NCI-H2196 treated with DMSO at 0.1 percent for 48 hours (cell line): ENCODE measurements around the gene CGNL1.

Experiments used
- DNase-seq: peaks from one replicate; lab custom pipeline; 2025; ENCODE audit not compliant: unreplicated experiment; lab: John Stamatoyannopoulos, UW

The CGNL1 gene

DNA sequence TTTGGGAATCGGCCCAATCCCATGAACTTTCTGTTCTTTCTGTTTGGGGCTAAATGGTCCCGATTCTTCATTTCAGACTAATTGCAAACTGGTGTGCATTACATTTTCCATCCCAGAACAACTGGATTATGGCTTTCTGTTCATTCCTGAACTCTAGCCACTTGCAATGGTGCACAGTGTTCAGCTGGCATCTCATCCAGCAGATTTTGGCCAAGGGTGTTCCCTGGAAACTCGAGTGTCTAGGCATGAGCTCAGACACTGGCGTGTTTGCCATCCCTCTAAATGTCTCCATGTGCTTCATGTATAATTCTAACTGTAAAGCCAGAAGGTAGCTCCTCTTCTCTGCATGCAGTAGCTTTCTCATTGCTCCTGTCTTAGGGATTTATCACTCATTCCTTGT lies 118.3 kb downstream of the CGNL1 start:
- DNase-seq, result no peak

DNA sequence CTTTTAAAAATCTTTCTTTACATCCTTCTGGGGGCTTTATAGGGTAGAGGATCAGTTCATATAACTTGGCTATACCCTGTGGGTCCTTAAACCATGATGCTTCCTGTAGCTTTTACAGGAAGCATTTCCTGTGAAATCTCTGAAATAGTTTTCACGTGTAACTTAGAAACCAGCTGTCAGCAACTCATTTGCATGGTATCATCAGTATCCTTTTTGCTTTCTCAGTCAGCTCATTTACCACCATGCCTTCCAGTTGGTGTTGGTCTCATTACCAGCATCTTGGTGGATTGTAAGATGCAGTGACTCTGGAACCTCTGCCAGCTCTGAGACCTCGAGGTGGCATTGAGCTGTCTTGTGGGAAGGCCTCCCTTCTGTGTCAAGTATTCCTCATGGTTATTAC lies 118.7 kb downstream of the CGNL1 start:
- no peak for DNase-seq

DNA sequence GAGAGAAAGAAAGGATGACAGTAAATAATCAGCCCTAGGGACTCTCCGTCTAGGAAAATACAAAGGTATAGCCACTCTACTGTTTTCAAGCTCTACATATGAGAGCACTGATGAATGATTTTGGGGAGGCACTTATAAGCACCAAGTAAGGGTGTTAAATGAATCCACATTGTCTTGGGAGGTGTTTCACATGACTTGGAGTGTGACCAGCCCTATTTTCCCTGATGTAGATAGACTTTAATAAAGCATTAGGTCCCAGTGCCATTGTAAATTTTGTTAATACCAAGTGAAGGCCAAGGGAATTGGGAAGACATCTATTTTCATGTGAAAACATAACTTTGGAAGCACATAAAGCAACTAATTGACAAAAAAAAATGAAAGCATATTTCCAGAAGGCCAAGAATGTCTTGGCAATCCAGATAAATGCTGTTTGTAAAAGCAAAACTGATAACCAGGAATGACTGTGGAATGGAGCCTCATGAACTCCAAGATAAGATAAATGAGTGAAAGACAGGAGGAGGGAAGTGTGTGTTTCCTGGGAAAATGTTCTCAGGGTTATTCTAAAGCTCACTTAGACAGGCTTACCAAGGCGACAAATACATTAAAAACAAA lies 119.4 kb downstream of the CGNL1 start:
- DNase-seq, result no peak

DNA sequence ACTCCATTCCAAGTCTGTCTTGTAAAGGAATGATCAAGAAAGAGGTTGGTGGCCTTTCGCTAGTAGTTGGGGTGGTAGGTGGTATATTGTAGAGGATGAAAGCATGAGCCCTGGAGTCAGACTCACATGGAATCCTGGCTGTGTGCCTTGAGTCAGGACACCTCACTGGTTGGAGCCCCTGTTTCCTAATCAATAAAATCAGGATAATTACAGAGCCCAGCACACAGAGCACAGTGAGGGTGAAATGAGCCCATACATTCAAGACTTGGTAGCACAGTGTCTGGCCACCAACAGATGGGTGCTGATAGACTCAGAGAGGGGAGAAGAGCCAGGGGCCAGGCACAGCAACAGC lies 120.3 kb downstream of the CGNL1 start:
- no peak for DNase-seq

DNA sequence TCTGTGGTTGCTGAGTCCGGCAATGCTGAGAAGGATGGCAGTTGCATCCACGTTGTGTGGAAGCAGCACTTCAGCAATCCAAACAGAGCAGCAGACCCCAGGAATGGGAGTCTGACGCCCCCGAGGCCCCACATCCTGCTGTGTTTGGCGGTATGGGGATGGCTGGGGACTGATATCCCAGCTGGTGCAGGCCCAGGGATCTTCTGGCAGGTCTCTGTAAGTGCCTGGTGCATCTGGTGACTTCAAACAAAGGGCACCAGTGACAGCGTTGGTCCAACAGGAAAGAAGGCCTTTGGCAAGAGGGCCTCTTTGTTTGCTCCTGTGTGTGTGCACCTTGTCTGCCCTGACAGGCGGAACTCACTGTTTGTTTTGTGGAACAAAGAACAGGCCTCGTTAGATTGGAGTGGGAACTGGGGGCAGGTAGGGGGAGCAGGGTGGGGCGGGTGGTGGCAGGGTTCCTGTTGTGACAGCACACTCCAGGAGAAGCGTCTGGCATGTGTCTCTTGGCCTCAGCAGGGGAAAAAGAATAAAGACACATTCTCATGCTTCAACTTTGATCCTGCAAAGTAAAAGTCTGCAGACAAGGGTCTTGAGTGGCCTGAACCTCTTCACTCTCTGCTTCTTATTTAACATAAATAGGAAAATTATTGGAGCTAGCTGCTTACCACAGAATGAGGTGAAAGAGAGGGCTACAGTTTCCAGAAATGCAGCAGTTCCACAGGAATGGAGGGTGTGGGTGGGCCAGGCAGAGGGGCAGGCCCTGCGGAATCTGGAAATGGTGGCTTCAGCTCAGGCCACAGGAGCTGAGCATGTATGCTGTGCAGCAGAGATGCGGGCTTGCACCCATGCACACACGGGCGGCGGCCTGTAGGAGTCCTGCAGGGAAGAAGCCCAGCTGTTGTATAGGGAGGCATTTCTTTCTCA lies 120.9 kb downstream of the CGNL1 start:
- peak; percentile 47 for DNase-seq

DNA sequence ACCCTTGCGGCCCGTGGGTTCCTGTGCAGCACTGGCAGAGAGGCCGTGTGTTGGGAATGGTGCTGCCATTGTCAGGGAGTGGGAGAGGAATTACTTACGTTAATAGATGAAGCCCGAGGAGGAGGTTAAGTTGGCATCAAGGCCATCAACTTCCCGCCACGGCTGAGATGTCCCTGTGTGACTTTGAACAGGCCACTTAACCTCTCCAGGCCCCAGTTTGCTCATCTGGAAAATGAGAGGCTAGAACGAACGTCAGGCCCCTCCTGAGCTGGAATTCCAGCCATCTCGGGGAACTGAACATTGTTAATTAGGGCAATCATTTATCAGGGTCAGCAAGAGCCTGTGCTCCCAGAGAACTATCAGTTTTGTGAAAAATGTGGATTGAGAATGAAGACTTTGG lies 124.0 kb downstream of the CGNL1 start:
- DNase-seq, result no peak

DNA sequence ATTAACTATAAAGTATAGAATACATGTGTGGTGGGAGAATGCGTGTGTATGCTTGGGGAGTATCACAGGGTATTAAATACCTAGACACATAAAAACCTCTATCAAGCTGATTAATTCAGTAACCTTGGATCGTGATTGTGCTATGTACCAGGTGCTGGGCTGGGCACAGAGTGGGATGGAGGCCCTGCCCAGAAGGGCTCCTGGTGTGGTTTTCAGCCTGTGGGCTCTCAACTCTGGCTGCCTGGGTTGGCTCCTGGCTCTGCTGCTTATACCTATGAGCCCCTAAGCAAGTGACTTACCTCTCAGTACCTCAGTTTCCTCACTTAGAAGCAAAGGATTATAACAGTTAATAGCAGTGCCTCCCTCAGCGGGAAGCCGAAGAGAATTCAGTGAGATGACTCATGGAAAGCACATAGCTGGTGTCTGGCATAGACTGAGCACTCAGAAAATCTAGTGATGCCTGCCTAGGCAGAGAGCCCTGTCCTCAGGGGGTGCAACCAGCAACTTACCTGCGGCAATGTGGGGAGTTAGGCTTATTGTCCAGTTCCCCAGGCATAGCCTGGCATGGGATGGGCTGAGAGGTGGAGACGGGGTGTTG lies 124.8 kb downstream of the CGNL1 start:
- no peak for DNase-seq

DNA sequence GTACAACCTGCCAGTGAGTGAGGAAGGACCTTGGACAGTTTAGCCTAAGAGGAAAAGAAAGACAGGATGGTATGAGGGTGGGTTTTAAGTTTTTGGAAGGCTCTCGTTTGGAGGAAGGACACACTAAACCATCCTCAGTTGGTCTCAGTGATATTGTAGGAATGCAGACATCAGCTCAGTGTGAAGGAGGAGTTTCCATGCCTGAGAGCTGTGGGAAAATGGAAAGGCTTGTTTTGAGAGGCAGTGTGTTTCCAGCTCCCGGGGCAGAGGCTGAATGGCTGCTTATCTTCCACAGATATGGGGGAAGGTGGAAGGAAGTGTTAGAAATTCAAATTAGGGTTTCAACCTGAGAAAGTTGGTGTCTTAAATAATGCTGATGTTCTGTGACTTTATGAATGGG lies 125.8 kb downstream of the CGNL1 start:
- DNase-seq, result no peak

DNA sequence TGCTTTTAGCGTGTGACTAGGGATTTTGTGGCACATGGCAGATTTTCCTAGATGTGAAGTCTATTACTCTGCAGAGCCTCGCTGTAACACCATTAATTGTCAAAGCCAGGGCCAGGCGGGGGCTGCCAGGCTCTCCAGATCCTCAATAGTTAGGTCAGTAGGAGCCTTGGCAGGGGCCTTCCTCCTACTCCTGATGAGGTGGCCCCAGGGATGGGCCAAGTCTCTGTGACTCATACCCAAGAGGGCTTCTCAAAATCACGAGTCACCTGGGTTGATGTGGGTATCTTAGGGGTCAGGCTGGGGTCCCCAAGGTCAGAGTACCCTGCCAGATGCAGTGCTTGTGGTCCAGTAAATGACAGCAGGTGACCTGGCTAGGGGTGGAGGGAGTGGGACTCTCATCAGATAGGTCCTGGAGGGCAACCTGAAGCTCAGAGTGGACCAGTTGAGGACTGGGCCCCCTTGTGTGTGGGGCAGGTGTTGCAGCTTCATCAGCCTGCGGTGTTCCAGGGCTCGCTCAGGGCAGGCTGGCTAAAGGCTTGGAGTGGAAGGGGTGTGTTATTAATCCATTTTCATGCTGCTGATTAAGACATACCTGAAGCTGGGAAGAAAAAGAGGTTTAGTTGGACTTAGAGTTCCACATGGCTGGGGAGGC lies 126.9 kb downstream of the CGNL1 start:
- no peak for DNase-seq

DNA sequence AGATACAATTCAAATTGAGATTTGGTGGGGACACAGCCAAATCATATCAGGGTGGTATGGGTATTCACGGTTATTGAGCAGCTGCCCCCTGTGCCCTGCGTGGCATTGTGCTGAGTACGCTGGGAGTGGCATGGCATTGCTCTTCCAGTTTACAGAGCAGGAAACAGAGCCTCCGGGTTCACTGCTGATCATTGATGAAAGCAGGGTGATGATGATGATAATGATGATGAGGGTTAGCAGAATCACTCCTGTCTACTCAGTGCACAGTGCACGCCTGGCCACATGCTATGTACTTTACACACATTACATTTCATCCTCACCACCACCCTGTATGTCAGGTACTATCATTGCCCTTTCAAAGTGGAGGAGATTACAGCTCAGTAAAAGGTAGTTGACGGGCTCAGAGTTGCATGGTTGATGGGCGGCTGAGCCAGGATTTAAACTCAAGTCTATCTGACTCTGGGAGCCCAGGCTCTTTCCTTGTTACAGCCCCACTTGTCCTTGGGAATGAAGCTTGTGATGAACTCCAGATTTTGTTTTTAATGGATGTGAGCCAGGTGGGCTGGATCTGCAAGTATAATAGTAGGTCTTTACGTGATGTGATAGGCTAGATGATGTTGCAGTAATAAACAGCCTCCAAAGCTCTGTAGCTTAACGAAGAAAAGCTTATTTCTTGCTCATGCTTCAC lies 127.8 kb downstream of the CGNL1 start:
- no peak for DNase-seq

DNA sequence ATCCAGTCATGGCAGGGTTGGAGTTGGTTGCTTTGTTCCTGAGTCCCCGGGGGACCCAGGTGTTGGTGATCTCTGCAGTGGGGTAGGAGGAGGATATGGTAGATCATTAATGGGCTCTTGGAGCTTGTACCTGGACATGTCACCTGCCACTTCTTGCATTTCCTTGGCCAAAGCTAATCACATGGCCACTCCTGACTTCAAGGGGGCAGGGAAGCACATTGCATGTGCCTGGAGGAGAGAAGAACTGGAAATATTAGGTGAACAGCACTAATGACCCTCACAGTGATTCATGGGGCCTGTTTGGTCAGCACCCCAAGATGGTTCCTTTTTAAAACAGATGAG lies 128.3 kb downstream of the CGNL1 start:
- no peak for DNase-seq

DNA sequence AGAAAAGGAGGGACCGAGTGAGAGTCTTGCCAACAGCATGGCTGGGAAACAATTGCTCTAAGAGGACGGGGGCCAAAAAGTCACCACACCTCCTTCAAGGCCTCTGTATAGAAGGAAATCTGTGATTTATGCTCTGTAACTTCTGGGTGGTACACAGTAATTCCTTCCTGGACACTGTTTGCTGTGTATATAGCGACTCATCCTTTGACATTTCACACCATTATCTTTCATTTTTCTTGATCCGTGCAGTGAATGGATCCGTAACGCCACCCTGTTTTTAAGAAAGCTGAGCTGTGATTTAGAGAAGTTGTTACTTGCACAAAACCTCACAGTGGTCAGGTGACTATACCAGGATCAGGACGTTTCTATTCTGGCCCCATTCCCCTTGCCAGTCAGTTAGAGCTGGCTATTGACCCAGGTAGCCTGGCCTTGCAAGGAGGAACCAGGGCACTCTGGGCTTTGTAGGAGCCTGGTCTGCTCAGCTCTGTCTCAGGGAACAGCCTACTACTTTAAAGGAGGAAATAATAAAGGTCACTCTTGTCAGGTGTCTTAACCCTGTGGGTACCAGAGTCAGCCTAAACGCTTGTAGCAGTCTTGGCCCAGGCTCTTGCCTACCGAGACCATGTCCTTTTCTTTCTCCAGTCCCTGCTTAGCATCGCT lies 128.9 kb downstream of the CGNL1 start:
- DNase-seq, result no peak

DNA sequence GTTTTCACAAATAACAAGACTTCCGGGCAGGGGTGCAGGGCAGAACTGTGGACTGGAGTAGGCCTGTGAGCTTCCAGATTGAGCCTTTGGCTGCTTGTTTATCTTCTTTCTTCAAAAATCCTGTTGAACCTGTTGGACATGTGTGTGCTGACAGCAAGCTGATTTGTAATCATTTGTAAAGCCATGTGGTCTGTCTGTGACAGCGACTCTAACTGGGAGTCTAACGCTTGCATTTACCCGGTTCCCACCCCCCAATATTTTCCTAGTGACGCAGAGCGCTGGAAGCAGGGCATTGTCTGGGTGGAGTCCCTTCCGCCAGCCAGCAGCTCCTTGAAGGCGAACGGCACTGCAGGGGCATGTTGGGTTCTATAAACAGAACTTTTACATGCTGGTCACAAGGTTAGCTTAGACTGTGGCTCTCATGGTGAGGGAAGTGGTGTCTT lies 129.7 kb downstream of the CGNL1 start:
- DNase-seq, result no peak

DNA sequence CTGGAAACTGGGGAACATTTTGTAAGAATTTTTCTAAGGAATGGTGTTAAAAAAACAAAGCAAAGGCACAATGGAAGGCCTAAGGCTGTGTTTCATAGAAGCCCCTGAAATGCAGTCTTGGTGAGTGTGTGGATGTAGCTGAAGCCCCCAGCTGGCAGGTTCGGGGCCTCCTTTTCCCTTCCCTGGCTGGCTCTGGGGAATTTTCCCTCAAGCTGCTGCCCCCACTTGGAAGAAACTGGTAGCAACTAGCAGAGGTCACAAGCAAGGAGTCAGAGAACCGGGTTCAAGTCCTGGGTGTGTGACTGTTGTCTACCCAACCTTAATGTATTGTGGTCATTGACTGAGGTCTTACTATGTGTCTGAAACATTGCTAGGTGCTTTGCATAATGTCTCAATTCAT lies 130.1 kb downstream of the CGNL1 start:
- DNase-seq, result no peak

DNA sequence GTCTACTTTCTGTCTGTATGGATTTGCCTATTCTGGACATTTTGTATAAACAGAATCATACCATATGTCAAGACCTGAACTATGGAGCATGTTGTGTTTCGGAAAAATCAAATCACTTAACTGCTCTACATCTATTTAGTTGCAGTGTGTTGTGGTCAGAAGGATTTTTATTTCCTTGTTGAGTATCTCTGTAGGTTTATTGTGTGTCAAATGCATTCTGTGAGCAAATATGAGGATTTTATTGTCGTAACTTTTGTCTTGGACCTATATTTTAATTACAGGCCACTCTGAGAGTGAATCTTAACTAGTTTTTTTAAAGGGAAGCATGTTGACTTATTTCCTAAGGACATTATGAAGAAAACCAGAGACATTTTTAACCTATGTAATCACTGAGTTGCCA lies 130.8 kb downstream of the CGNL1 start:
- no peak for DNase-seq

DNA sequence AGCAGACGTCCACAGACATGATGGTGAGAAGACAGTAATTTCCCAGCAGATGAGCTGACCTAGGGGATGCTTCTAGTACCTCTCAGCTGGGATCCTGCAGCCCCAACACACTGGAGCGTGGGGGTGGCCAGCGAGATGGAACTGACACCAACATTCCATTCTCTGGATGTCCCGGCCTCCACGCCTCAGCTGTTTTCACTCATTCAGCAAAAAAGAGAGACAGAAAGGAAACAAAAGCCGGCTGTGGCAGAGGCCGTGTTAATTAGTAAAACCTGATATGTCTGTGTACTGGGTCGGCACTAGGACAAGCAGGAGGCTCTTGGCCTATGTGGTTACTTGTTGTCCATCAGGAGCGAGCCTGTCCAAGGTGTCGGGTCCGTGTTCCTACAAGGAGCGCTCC lies 132.8 kb downstream of the CGNL1 start:
- no peak for DNase-seq

DNA sequence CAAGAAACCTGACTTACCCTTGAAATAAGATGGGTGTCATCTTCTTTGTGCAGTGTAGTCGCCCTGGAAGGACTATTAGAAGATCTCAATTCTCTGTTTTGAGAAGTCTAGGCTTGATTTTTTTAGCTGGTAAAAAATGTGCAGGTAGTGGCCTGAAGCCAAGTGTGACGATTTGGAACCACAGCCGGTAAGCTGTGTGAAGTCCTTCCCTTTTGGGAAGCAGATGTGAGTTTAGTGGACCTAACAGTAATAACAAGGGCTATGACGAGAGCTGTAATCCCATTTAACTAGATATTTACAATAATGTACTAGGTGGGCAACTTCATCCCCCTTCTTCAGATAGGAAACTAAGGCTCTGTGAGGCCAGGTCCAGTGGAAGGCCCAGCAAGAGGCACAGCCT lies 133.7 kb downstream of the CGNL1 start:
- no peak for DNase-seq

DNA sequence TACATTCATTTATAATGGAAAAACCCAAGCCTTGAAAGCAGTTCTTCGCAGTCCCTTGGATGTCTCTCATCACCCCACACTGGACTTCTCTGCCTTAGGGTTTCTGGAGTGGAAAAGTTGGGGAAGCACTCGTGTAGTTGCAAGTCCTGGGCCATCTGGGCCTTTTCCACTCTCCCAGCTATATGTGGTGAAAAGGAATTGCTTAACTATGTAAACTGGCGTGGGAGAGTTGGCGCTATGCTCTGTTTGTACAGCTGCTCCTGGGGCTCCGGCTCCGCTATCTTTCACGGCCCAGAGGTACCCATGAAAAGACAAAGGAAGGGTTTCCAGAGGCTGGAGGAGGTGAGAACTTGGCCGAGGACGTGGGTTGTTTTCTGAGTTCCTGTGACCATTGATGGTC lies 134.3 kb downstream of the CGNL1 start:
- peak; percentile 16 for DNase-seq

DNA sequence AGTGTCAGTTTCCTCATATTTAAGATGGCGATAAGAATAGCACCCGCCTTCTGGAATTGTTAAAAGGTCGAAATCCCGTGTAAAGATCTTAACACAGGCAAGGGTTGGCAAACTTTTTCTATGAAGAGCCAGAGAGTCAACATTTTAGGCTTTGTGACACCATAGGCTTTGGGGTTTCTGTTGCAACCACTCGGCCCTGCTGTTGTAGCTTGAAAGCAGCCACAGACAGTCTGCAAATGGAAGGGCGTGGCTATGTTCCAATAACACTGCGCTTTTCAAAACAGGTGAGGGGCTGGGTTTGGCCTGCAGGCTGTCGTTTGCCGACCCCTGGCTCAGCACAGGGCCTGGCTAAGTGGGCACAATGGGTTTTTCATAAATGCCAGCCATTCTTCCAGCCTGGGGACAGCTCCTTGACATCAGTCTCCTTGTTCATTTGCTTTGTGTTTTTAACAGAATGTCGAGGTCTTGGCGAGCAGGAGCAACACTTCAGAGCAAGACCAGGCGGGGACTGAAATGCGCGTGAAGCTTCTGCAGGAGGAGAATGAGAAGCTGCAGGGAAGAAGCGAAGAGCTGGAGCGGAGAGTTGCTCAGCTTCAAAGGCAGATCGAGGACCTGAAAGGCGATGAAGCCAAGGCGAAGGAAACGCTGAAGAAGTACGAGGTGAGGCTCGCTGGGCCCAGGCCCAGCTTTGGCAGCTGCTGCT lies 140.2 kb downstream of the CGNL1 start:
- no peak for DNase-seq

DNA sequence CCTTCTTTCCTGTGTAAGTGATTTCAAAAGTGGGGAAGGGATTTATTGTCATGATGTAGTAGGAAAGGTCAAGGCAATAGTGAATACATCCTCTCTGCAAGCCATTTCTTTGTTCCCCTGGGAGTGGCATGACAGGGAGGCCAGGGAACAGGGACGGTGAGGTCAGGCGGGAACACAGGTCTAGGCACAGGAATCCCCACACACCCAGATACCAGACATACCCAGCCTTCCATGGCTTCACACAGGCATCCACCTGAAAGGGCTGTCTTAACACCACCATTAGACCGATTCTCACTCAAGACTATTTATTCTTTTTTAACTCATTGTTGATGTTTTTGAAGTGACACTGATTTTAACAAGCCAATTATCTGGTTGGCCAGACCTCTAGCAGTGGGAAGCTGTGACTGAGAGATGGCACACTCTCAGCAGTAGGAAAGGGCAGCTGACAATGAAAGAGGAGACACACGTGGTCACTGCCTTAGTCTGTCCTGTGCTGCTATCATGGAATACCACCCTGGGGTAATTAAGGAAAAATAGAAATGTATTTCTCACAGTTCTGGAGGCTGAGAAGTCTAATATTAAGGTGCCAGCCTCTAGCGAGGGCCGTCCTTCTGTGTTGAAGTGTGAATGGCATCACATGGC lies 140.8 kb downstream of the CGNL1 start:
- no peak for DNase-seq
